WERI-Rb-1 (cell line): ENCODE data around the gene KCNH2.

Experiments
- DNase-seq: peaks from one replicate; pipeline ENCODE4 v3.0.0-alpha.2; 2020
- H3K27ac ChIP-seq: fragments of 250-450 bp; sonication (Bioruptor Pico); 2 replicates; pipeline ENCODE4 v1.5.1; 2020; ENCODE audit warnings: mild to moderate bottlenecking, moderate library complexity
- H3K27me3 ChIP-seq: fragments of 250-450 bp; sonication (Bioruptor Pico); 2 replicates; pipeline ENCODE4 v1.5.1; 2021; ENCODE audit warnings: mild to moderate bottlenecking, low read depth, moderate library complexity; ENCODE audit not compliant: insufficient read depth, severe bottlenecking
- H3K36me3 ChIP-seq: fragments of 250-450 bp; sonication (Bioruptor Pico); 2 replicates; pipeline ENCODE4 v1.5.1; 2020; ENCODE audit warnings: mild to moderate bottlenecking, moderate library complexity
- H3K4me3 ChIP-seq: 2 replicates; pipeline ENCODE4 v1.5.1; 2011; ENCODE audit warnings: low read depth, mild to moderate bottlenecking, control low read depth, low read length
- H3K9me3 ChIP-seq: fragments of 250-450 bp; sonication (Bioruptor Pico); 2 replicates; pipeline ENCODE4 v1.5.1; 2021; ENCODE audit warnings: mild to moderate bottlenecking, moderate library complexity; ENCODE audit not compliant: severe bottlenecking
- TF ChIP-seq, protein P1 (sequence below): IDR thresholded peaks from 2 replicates; pipeline ENCODE4 v1.5.1; 2011; ENCODE audit warnings: low read depth, mild to moderate bottlenecking, control low read depth, inconsistent platforms, low read length

Gene KCNH2

DNA sequence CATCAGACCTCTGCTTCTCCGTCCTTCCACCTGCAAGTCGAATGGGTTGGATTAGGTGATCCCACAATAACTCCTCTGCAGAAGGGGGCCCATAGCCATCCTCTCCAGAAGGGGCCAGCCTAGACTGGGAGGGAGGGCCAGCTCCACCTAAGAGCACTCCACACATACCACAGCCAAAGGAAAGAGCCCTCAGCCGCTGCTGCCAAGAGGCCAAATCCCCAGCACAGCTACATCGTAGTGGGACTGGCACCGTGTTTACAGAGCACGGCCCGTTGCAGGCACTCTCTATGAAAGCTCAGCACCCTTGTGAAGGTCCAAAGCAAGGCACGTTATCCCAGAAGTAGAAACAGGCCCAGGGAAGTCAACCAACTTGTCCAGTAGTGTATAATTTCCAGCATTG lies 5.4 kb downstream of the KCNH2 start:
- Histone ChIP-seq H3K9me3 (no peaks in the 10 kb centered on the region), H3K36me3 (peaks cover 25% of the 10 kb centered on the region), H3K4me3 (no peak overlapping the region), H3K27me3 (no peaks in the 10 kb centered on the region), H3K27ac (no peak overlapping the region)
- DNase-seq: no peak
- TF ChIP-seq, protein P1, sequence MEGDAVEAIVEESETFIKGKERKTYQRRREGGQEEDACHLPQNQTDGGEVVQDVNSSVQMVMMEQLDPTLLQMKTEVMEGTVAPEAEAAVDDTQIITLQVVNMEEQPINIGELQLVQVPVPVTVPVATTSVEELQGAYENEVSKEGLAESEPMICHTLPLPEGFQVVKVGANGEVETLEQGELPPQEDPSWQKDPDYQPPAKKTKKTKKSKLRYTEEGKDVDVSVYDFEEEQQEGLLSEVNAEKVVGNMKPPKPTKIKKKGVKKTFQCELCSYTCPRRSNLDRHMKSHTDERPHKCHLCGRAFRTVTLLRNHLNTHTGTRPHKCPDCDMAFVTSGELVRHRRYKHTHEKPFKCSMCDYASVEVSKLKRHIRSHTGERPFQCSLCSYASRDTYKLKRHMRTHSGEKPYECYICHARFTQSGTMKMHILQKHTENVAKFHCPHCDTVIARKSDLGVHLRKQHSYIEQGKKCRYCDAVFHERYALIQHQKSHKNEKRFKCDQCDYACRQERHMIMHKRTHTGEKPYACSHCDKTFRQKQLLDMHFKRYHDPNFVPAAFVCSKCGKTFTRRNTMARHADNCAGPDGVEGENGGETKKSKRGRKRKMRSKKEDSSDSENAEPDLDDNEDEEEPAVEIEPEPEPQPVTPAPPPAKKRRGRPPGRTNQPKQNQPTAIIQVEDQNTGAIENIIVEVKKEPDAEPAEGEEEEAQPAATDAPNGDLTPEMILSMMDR: no peak

DNA sequence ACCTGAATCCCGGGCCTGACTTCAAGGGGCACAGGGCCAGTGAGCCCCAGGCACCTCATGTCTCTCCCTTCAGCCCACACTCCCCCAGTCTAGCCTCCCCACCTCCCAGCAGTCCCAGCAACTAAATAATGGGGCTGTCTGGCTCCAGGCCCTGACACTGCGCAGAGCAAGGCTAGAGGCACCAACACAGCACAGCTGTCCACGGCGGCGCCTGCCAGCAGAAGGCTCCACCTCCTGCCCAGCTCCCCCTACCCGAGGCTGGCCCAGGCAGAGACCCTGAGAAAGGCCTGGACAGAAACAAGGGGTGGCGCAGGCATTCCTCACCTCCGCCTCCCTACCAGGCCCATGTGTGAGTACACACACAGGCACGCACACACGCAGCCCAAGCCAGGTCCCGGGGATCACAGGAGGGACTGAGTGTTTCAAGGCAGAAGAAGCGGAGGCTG lies 6.1 kb downstream of the KCNH2 start:
- no peaks in the 10 kb centered on the region for H3K27me3 ChIP-seq
- TF ChIP-seq, protein P1: no peak
- DNase-seq: no peak

DNA sequence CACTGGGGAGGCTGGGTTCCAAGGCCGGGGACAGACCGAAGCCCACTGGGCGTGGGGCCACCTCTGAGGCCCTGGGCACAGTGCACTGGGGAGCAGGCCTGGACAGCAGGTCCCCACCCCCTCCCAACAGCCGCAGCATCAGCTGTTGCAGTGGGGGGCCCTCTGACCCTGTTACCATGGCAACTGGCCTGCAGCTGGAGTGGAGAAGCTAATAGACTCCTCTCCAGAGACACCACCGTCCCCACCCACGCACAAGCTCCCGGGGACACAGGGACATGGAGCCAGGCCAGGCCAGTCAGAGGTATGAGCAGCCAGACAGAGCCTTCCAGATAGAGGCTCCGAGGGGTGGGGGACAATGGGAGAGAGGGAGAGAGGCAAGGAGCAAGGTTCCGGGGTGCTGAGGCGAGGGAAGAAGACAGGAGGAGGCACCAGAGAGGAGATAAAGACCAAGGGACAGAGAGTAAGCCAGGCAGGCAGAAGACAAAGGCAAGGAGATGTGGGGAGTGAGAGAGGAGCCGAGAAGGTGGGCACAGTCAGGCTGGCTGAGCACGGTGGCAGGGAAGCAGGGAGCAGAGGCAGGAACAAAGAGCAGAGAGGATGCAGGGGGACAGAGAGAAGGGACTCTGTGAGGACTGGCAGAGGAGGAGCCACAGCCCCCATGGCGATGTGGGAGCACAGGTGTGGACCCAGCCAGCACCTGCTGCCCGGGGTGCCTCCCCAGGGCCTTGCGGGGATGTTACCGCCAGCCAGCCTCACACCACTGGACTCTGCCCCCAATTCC lies 6.7 kb downstream of the KCNH2 start:
- H3K36me3 ChIP-seq: peaks cover 34% of the 10 kb centered on the region
- H3K9me3 ChIP-seq: no peaks in the 10 kb centered on the region
- DNase-seq: no peak
- no peak overlapping the region for H3K27ac ChIP-seq
- TF ChIP-seq, protein P1: no peak
- H3K4me3 ChIP-seq: no peak overlapping the region
- H3K27me3 ChIP-seq: no peaks in the 10 kb centered on the region

More for the DNA sequence above, 6.1 kb downstream of the KCNH2 start:
- Histone ChIP-seq H3K36me3 (peaks cover 32% of the 10 kb centered on the region), H3K27ac (no peak overlapping the region), H3K4me3 (no peak overlapping the region), H3K9me3 (no peaks in the 10 kb centered on the region)

DNA sequence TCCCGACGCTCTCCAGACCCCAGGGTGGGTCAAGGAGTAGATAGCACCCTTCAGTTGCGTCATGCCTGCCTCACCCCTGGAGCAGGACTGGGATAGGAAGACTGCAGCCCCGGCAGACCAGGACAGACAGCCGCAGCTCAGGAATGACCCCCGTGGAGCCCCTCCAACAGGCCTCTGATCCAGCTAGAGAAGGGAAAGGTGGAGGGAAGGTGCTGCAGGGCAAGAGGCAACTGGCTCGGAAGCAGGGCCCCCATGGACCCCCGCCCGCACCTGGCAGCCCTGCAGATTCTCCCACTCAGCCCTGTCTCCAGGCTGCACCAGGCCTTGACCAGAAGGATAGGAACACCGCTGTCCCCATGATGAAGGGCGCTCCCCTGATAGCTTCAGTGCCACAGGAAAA lies 7.7 kb downstream of the KCNH2 start:
- Histone ChIP-seq H3K9me3 (no peaks in the 10 kb centered on the region), H3K4me3 (no peak overlapping the region), H3K27ac (no peak overlapping the region), H3K27me3 (no peaks in the 10 kb centered on the region), H3K36me3 (peaks cover 34% of the 10 kb centered on the region)
- DNase-seq: no peak
- TF ChIP-seq, protein P1: no peak

DNA sequence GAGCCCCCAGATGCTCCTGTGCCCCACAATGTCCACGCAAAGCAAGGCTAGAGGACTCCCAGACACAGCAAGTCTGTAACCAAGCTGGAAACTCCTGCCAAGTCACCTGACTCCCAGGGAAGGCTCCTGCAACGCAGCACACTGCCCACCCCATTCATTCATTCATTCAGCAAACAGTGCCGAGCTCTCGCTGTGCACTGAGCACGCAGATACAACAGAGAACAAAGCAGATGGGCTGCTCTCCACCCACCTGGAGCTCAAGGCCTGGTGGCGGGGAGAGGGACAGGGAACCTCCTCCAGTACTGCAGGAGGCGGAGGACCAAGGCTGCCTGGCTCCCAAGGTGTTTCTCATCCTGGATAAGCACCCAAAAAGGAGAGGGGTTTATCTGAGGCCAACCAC lies 8.6 kb downstream of the KCNH2 start:
- no peak for DNase-seq
- TF ChIP-seq, protein P1: no peak
- peaks cover 34% of the 10 kb centered on the region for H3K36me3 ChIP-seq
- H3K4me3 ChIP-seq: no peak overlapping the region
- no peaks in the 10 kb centered on the region for H3K9me3 ChIP-seq
- no peak overlapping the region for H3K27ac ChIP-seq
- H3K27me3 ChIP-seq: no peaks in the 10 kb centered on the region
